NCI-H1417 treated with DMSO at 0.1 percent for 48 hours (cell line): ENCODE results near the gene XKRX.

Experiments
- DNase-seq: peaks from one replicate; lab custom pipeline; 2025; lab: John Stamatoyannopoulos, UW

The XKRX gene

DNA sequence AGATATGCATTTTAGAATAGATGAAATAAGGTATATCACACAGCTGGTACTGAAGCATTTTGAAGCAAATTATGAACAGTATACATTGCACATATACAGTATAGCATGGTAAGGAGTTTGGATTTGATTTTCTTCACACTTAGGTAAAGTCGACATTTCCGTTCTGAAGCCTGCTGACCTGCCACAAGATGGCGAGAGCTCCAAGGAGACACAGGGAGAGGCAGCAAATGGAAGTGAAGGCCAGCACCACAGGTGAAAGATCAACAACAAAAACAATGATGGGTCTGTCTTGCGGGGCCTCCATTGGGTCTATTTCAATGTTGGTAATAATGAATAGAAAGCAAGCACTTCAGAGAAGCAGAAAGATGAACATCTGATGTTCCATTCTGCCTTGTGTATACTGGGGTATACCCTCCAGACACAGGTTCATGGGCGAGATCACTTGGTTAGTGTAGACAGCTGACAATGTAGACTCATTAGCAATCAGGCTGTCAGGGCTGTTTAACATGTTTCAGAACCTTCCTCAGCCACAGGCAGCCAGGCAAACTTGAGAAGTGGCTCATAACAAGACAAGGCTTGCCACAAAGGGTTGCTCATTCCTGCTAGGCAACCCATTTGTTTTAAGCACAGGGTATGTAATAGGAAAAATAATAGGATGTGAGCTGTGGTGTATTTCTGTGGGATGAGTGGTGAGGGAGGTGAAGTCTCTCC lies 33.2 kb downstream of the XKRX start:
- DNase-seq = no peak

DNA sequence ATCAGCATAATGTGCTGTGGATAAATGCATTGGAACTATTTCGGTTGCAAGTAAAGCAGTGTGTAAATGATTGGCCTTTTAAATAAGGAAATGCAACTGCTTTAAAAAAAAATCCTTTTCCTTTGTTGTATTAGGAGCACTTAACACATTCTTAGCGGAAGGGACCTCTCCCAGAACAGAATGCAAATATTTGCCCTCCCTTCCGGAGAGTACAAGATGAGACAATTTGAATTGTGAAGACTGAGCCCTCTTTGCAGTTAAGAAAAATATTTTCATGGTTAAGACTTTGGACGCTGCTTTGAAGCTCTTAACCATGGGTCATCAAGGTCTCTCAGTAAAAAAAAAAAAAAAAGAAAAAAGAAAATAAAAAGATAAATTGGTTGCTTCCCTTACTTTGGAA lies 45.1 kb downstream of the XKRX start:
- no peak for DNase-seq

DNA sequence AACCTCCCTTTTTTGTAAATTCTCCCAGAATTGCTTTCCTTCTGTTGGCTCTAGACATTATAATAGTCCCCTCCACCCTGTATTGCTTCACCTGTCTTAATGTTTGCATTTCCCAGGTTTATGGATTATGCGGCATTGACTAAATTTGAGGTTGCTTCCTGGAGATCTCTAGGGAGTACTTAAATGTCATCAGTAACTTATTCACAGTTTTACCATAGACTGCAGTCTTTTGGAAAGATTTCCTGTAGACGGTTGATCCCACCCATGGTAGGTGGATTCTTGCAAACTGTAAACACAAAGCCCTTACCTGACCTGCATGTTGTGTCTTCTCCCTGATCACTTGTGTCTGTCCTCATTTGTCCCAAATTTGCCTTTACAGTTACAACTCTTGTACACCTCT lies 48.3 kb downstream of the XKRX start:
- DNase-seq = no peak

DNA sequence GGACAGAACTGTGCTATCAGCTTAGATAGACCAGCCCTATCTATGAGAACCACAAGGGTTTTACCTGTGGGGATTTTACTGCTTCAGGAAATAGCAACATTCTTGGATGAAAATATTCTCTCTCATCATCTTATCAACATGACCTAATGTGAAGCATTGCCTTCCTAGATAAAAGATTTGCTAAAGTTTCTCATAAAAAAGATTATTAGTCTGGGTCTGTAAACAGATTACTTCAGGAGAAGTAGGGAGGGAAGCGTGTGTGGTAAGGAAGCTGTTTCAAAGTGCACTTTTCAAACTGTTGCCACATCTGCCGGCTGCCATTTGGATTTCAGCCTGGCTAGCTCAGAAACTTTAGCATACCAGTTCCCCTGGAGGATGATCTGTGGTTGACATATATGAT lies 54.4 kb downstream of the XKRX start, which contains the start of gene NOX1:
Gene NOX1, minus strand, starts transcription at position 35 of the 400 bp plus-strand sequence. CDS start 220 bp downstream, outside the sequence.
- no peak for DNase-seq

DNA sequence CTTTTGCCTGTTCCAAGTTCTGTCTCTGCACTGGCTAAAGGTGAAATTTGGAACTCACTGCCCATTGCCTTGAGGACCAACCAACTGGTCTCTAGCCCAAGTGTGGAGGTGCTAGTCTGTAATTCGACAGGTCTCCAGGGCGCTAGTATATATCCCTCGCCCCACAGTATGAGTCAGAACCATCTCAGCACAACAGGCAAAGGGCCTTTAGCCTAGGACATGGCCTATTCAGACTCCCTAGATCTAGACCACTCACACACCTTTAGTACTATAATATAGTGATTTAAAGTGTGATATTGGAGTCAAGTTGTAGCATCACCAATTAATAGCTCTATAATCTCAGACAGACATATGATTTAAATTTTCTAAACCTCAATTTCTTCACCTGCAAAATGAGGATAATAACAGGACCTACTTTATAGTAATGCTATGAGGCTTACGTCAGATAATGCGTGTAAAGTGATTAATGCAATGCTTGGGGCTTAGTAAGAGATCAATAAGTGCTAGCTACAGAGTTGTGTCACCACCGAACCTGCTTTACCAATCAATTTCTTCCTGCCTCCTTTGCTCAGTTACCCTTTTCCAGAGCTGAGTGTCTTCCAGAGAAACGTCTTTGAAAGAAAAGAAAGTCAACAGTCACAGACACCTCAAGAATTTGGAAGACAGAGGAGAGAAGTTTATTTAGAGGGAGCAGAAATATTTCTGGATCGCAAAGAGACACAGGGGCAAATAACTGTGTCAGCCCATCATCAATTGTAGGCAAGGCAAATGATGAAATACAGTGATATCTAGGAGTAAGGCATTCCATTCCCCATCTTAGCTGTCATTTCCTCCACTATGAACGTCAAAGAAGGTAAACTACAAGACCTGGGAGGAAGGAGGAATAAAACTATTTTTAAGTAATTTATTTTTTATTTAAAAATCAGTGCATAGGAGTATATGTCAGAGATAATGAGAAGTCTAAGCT lies 56.8 kb downstream of the XKRX start:
- DNase-seq = no peak

GRCh38 chrX:100870527-100870926 lies 58.2 kb downstream of the XKRX start:
- DNase-seq = no peak

- DNase-seq = no peak
Measured at GRCh38 chrX:100868273-100868672, 60.4 kb downstream of the XKRX start.

DNA sequence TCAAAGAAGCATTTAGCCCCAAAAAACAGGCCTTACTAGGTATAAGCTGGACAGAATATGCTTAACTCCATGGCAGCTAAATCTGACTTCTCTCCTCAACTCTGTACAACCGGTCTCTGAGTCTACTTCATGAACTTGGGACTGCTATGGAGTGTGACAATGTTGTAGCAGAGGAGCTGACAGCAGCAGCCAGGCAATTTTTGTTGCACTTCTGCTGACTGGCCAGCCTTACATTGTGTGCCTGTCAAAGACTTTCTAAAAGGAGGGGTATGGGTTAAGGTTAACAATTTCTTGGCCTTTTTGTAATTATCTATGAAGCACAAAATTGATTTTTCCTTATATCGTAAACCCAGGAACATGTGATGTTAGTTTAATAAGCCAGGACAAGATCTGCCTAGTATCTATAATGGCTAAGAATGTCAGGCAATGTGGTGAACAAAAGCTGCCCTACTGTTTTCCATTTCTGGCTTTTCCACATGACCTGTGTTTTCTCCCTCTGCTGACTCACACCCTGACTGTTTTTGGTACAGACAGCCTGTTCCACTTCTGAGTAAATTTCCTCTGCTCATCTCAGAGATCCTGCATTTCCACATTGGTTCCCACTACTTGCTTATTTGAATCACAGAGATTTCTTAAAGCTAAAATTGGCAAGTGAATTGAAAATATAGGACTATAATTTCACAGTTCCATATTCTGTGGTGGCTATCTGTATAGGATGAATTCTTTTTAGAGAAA lies 63.9 kb downstream of the XKRX start:
- DNase-seq = no peak
